Stimulated activated naive CD4-positive, alpha-beta T cell treated with Interleukin-2 at 50 U/mL for 16 hours (primary cell): Measurements from ENCODE around the gene NTM.

Experiments used
- DNase-seq: peaks from one replicate; lab custom pipeline; 2025; lab: John Stamatoyannopoulos, UW

NTM gene

DNA sequence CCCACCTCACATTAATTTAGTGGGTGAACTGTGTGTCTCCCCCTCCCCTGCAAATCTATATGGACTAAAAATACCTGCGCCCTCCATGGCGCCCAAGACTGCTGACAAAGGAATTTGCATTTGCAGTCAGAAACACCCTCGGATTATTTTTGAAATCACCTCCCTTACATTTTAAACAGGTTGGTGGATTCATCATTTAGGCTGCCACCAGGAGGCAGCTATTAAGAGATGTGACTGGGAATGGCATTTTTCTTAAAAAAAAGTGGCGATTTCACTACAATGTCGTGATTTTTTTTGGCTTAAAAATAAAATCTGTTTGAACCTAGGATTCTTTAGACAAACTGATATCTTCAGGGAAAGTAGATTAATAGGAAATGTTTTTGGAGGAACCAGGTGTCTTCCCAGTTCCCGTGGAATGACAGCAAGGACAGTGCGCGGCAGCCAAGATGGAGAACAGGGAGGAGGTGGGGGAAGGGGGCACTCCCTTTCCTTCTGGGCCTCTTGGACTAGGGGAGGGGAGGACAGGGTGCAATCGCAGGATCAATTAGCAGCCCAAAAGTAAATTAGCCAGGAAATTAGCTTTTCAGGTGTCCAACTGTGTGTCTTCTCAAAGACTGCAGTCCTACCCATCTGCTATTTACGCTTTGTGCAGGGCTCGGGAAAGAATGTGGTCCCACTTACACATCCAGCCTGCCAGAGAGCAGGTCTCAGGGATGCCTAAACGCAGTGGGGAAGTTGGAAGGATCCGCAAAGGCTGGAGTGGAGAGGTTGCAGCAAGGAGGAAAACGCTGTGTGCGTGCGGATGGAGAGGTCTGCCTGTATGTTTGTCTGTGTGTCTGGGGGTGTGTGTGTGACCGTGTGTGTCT is 496.4 kb downstream of the NTM start:
- no peak for DNase-seq

DNA sequence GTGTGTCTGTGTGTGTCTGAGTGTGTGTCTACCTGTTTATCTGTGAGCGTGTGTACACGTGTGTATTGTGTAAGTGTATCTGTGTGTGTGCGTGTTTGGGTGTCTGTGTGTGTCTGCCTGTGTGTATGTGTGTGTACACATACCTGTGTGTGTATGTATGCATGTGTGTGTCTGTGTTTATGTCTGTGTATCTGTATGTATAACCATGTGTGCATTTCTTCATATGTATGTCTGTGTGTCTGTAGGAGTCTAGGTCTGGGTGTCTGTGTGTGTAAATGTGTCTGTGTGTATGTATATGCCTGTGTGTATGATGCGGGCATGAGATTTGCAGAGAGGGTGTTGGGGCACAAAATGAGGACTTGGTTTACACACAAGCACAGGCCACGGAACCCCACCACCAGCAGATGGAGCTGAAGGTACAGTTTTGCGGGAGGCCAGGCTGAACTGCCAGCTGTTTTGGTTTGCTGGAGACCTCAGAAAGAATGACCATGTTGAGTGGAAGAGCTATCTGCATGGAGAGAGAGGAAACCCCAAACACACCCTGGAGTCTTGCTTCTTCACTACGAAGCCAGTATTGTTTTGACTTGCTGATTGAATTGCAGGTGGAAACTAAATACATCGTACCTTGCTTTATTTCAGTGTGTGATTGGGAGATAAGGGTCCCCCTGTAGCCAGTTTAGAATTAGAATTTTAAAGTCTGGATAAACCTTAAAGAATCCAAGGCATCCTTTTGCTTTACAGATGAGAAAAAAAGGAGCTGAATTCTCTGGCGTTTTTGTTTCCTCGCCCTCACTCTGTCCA is 497.2 kb downstream of the NTM start:
- no peak for DNase-seq

DNA sequence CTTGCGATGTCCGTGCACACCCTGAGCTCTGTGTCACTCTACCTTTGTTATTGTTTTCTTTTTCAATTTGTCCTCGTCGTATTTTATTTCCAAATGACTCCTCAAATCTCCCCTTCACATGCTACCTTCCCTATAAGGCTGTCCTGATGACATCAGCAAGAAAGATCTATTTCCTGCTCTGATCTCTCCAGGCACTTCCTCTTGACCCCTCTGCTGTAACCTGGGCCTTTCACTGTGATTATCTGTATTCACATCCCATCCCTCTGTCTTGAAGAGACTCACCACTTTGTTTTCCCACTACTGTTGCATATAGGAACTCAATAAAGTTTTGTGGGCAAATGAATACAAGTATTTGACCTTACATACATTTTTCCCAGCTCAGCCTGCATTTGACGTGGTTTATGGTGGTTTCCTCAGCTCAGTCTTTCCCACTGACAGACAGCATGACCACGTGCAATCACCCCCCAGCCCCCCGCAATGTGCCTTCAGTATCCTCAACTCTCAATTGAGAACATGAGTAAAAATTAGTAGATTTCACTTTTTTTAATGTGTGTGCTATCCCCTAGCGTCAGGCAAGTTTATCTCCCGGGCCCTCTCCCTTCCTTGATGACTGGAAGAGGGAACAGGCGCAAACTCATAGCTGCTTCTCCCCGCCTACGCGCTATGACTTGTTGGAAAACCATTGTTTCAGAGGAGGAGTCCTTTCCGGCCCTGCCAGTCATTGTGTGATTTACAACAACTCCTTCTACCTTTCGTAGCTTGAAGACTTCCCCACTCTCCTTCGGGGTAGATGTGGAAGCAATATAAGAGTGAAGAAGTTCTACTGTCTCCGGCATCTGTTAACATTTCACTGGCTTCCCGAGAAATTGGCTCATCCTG is 498.5 kb downstream of the NTM start:
- DNase-seq, result no peak

DNA sequence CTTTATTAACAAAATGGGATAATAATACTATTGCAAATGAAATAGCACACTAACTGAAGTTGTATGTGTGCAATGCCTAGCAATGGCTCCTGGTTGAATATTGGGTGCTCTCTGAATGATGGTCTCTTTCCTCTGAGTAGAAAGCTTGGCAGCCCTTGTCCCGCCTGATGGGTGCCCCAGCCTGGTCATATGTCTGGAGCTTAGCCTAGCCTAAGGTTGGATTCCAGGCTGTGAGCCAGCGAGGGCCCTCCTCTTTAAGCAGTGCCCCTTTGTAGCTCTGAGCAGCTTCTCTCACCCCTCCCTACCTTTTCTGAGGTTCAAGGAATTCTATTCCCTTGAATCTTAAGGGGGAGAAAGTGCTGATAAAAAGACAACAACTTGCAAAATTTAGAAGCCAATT is 499.9 kb downstream of the NTM start:
- DNase-seq, result no peak

DNA sequence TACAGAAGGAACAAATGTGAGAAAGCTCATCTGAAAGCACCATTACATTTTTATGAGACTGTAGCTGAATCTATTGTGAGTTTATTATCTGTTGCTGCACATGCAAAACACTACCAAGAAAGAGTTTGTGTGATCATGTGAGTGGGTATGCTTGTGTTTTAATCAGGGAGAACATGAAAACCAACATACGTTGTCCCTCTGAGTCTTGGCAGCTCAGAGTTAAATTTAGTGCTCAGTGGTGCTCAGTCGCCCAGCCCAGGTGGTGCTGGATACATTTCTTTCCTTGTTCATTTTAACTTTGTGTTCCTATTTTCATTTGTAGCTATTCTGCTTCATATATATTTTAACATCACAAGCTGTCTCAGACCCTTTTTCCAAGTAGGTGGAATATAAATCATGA is 500.6 kb downstream of the NTM start:
- DNase-seq, result no peak

DNA sequence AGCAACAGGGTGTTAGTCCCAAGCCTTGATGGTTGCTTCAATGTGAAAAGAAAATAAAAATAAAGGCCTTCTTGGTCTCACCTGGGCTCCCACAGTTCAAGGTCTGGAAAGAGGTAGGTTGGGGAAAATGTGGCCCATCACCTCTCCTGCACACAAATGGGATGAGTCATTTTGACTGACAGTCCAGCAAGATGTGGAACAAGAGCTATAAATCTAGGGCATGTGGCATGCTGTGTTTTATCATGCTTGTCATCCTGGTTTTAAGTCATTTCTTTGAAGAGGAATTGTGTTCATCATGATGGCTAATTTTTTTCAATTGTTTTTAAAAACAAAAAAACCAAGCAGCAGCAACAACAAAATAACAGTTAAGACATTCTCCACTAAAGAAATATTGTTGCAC is 503.7 kb downstream of the NTM start:
- no peak for DNase-seq

DNA sequence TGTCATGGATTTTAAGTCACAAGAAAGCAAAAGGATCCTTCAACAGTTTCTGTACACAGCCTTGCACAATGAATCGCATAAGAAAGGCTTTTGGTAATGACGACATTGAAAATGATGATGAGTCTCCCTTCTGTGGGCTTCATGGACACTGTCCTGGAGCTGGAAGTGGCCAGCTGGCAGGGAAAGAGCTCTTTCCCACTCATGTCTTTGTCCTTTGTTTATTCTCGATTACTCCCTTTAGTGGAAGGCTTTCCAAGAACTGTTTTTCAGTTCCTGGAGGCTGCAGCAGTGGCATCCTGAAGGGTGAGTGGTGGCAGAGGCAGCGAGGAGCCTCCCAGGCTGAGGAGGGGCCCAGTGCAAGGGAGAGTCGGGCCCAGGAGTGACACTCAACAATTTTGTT is 505.2 kb downstream of the NTM start:
- DNase-seq, result no peak

DNA sequence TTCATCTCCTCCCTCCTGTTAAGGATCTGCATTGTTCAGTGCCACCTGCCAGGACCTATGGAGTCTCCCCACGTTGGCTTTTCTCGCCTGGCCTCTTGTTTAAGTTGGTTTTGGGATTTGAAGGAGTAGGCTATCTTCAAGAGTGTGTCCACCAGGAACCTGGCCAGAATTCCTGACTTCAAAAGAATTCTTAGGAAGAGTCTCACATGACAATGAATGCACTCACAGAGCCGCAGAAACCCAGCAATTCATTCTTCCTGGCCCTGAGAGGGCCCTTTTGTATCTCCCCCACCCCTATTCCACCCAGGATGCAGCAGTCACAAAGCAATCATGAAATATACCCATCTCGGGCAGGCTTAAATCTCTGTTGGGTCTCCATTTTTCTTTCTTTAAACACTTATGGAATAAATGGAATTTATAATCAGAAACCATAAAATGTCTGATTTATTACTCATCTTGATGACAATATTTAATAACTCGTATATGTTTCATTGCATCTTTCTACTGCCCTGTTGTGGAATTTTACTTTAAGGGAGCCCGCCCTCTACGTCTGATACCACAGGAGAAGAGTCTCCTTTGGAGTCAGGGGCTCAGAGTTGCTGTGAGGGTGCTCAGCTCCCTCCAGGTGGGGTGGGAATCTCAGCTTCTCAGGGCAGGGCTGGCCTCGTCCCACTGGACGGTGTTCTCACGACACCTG is 507.0 kb downstream of the NTM start:
- DNase-seq, result no peak

DNA sequence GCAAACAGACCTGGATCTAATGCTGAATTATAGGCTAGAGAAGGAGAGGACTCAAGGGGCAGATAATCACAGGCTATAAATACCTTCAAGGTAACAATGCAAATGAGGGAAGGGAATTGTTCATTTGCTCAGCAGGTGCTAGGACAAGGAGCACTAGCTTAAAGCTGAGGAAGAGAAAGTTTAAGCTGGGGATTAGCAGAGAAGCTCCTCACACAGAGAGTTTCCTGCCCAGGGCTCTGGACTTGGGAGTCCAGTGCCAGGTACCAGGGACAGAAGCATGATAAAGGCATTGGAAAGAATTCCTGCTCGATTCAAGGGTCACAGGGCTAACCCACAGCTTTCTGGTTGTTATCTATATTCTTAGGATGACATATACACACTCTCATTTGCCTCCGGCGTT is 509.9 kb downstream of the NTM start:
- DNase-seq, result no peak

DNA sequence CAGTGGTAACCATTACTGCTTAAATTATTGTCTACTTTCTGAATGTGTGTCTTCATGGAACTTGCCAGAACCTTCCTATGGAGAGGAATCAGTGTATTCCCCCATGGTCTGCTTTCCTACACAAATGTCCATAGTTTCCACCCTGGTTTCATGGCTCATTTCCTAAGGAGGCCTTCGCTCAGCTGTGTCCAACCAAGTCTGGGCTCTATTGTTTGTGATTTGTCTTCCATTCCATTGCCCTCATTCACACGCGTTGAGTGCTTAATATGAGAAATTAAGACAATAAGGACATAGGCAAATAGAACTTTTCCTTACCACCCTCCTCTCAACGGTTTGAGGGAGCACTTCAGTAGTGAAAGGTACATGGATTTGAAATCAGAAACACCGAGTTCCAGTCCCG is 510.6 kb downstream of the NTM start:
- no peak for DNase-seq

DNA sequence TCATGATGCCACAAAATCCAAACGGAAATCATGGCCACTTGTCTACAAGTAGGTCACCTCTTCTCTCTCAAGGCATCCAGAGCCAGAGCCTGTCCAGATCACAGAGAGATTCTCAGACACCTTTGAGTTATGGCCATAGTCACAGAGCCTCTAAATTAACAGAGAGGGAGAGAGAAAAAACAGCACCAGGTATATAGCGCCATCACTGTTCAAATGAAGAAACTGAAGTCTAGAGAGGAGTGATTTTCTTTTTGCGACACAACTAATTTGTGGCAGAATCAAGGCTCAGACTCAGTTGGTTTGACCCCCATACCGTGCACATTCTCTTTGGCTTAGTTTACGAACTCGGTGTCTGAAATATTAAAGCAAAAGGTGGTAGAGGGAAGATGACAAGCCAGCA is 512.9 kb downstream of the NTM start:
- no peak for DNase-seq

DNA sequence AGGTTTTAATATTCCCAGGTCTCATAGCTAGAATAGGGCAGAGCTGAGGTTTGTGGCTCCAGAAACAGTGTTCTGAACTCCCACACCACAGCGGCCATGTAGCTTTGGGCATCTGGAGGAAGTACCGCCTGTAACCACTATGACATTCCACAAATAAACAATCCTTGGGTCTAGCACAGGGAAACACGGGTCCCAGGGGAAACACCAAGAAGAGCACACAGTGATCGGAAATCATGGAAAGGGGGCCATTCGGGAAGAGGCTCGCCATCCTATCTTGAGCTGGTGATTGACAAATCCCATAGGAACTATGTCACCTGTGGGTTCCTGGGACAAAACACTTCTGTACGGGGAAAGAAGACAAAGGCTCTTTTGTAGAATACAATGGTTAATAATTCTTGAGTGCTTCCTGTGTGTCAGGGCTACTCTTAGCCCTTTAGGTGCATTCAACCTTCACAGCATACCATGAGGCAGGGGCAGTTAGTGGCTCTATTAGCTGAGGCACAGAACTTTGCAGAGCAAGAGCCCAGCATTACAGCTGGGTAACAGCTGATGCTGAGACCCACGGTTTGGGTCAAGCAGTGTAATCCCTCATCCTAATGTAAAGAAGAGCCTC is 514.2 kb downstream of the NTM start:
- no peak for DNase-seq

DNA sequence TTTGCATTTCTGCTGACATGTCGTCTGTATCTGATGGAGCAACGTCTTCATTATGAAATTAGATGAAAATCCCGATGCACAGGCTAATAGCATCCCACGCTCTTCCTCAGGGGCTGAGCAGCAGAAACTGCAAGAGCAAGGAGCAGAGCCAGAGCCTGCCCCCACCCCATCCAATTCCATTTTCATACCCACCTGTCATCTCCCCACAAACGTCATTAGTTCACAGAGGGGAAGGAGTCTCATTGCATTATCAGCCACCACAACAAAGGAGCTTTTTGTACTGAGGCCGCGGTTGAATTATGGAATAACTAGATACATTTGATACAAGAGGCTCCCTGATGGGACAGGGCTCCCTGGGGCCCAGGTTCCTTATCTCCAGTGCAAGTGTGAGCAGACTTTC is 515.0 kb downstream of the NTM start:
- DNase-seq, result no peak

DNA sequence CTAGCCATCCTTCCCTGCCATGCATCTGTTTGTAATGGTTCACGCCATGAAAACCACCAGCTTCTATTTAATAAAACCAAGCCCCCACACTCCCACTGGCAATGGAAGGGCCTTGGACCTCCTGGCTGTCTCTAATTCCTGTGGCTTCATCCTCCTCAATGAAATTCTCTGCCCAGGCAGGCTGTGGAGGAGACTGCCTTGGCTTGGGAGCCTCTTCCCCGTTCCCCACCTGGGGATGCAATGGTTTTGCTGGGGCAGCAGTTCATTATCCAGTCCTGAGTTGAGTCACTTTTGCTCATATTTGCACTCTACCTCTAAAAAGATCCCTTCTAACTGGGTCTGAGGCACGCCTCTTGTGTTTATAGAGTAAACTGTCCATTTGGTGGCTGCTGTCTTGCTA is 515.8 kb downstream of the NTM start:
- no peak for DNase-seq

DNA sequence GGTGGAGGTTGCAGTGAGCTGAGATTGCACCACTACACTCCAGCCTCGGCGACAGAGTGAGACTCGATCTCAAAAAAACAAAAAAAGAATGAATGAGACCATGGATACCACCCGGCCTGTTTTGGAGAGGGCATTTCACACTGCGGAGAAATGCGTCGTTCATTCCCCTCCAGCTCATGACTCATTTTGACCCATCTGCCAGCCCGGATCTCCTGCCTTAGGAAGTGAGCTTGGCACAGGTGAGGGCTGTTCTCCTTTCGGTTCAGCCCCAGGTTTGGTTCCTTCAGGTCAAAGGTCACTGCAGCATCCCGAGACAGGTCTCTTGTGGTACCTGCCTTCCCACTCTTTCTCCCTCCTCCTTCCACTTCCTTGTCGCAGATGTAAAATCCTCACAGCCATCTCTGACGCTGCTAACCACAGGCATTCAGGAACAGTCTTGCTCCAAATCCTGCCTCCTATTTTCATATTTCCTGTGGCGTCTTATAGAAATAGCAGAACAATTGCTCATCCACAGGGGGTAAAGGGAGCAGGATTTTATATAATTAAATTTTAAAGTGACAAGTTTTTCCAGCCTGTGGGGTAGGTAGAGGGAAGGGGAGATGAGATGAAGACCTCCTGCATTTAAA is 517.9 kb downstream of the NTM start:
- no peak for DNase-seq

DNA sequence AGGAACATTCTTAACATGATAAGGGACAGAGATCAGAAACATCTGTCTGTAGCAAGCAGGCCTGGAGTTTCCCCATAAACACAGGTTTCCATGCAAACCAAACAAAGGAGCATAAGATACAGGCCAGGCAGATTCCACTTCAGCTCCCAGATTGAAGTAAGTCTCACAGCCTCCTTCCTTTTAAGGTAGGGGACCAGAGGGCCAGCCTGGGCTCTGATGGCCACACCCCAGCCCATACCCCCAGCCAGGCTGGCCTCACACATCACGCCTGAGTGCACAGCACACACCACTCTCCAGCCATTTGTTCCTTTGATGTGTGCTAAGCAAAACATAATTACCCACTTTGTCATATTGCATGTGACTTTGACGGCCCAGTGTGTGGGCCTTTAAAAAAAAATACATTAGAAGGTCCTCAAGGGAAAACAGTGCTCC is 518.7 kb downstream of the NTM start:
- DNase-seq, result no peak

DNA sequence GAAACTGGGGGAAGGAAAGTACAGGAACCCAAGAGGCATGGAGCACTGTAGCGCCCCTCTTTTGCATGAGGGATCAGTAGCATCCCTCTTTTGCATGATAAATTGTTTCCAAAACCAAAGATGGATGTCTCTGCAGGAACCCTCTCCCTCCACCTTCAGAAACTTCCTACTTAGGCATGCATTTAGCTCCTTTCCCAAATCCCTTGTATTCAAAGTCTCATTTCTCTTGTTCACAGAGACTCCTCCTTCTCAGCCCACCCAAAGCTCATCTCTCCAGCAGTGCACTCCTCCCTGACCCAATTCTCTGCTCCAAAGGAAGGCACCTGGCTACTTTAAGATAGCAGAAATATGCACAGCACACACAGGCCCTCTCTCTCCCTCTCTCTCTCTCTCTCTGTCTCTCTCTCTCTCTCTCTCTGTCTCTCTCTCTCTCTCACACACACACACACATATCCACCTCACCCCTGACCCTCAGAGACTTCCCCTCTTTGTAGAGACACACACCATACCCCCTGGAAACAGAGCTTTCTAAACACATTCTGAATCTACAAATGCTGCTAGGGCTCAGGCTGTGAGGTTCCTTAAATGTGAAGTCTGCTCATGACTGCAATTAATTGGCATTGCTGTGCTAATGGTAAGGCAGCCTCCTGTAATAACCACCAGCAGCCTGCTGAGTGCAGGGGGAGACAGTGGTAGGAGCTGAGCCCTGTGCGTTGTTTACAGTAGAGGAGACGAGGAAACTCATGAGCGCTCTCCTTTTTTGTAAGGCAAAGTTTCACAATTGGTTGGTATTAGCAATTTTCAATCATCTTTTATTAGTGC is 519.6 kb downstream of the NTM start:
- DNase-seq, result no peak

DNA sequence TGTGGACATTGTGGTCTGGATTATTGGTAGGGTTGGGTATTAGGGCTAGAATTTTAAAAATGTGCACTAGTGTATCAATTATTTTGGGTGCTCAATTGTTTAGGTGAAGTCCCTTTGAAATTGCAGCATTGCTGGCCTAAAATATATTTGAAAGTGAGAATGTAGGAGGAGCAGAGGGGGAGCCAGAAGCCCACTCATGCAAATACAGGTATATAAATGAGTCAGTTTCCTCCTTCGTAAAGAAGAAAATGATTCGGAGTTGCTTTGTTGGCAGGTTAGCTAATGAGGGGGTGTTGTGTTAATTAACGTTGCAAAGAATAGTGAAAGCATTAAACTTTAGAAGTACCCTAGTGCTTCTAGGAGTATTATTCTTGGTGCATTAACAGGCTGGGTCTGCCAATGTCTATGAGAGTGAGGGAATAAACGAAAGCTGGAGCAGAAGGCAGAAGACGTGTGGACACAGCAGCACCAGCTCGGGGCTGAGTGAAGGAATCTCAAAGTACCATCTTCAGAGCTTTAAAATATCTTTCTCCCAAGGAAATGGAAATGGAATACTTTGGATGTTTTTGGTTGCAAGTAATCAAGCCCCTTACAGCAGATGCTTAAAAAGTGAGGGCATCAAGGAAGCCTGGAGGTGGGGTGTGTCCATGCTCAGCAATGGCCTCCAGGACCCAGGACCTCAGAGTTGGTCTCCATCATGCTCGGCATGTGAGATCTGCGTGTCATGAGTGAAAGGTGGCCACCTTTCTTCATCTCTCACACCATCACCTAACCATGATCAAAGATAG is 522.9 kb downstream of the NTM start:
- DNase-seq, result no peak

DNA sequence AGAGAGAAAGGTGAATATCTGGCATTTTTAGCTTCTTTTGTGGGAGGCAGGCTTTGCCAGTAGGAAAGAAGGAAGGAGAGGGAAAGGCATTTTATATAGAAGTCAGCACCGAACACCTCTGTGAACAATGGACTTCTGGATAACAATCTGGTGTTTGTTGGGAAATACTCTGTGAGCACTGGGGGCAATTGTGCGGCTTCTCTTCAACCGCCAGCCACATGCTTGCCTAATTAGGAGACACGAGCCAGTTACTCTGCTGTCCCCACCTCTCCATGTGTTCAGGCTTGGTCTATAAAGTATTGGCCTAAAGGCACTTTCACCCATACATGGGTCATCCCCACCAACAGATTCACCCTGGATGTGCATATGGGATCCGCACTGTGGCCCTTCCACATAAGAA is 523.6 kb downstream of the NTM start:
- DNase-seq, result no peak
